ENCODE results near the gene SAPCD2. TPM values are rescaled to one million over a fixed set of nuclear protein-coding genes. Genes with fewer than 3 reads are reported as not detected.
"Not testable (repeated sequence)": the region's sequence is repeated elsewhere in the genome, so short reads cannot be mapped to it uniquely, and the experiment has no call there.

SAPCD2 gene
- total RNA-seq, result 1.4 and 5.9 TPM in 2 replicates

GRCh38 chr9:137070201-137070905 is at the start of gene SAPCD2:
SAPCD2 (minus strand) TSS chr9:137070557; CDS start chr9:137070460, 97 bp downstream.
- peak; percentile 87 to 90 for DNase-seq (ENCODE audit: low read depth in 2 of 2)

GRCh38 chr9:137118092-137118603 is 47.8 kb upstream of the SAPCD2 start:
- DNase-seq (ENCODE audit: low read depth in 2 of 2), result not testable (repeated sequence)

- DNase-seq (ENCODE audit: low read depth in 2 of 2), result no peak
These were observed 46.9 kb upstream of the SAPCD2 start for GRCh38 chr9:137117269-137117731.

GRCh38 chr9:137116728-137117127 is 46.4 kb upstream of the SAPCD2 start:
- DNase-seq (ENCODE audit: low read depth in 2 of 2), result no peak

- no peak for DNase-seq (ENCODE audit: low read depth in 2 of 2)
These were observed 45.7 kb upstream of the SAPCD2 start for GRCh38 chr9:137116027-137116507.

GRCh38 chr9:137115394-137116026 is 45.2 kb upstream of the SAPCD2 start:
- DNase-seq (ENCODE audit: low read depth in 2 of 2), result no peak

GRCh38 chr9:137114613-137115393 is 44.4 kb upstream of the SAPCD2 start, which contains the start of gene DPP7:
DPP7 (minus strand) TSS chr9:137114733; CDS start chr9:137114713, 20 bp downstream.
- peak; percentile 46 to 55 for DNase-seq (ENCODE audit: low read depth in 2 of 2)

- DNase-seq (ENCODE audit: low read depth in 2 of 2), result no peak
These were observed 43.9 kb upstream of the SAPCD2 start for GRCh38 chr9:137114220-137114612.

GRCh38 chr9:137113385-137114159 is 43.2 kb upstream of the SAPCD2 start:
- DNase-seq (ENCODE audit: low read depth in 2 of 2), result peak in 1 of 2 donors; percentile 42

GRCh38 chr9:137112564-137113384 is 42.4 kb upstream of the SAPCD2 start:
- no peak for DNase-seq (ENCODE audit: low read depth in 2 of 2)

GRCh38 chr9:137111788-137112563 is 41.6 kb upstream of the SAPCD2 start:
- no peak for DNase-seq (ENCODE audit: low read depth in 2 of 2)

- no peak for DNase-seq (ENCODE audit: low read depth in 2 of 2)
These were observed 40.8 kb upstream of the SAPCD2 start for GRCh38 chr9:137110911-137111787.

- DNase-seq (ENCODE audit: low read depth in 2 of 2), result no peak
These were observed 40.0 kb upstream of the SAPCD2 start for GRCh38 chr9:137110147-137110910.

- no peak for DNase-seq (ENCODE audit: low read depth in 2 of 2)
These were observed 39.1 kb upstream of the SAPCD2 start for GRCh38 chr9:137109250-137110146.

- peak in 1 of 2 donors; percentile 49 for DNase-seq (ENCODE audit: low read depth in 2 of 2)
These were observed 38.4 kb upstream of the SAPCD2 start for GRCh38 chr9:137108608-137109249.

- no peak for DNase-seq (ENCODE audit: low read depth in 2 of 2)
These were observed 37.6 kb upstream of the SAPCD2 start for GRCh38 chr9:137107982-137108381.

Measured in lung microvascular endothelial cell (primary cell).